ENCODE data around the gene TRPV2. TPM values are rescaled to one million over a fixed set of nuclear protein-coding genes. Genes with fewer than 3 reads are reported as not detected.
A peak's percentile ranks its signal among the peaks of the same experiment; 100 is the strongest.
"Not testable (repeated sequence)": the region's sequence is repeated elsewhere in the genome, so short reads cannot be mapped to it uniquely, and the experiment has no call there.

The TRPV2 gene
- total and polyA plus RNA-seq, 3 experiments from 2014 or later: 60.0 to 134 (median 67.3) TPM

DNA sequence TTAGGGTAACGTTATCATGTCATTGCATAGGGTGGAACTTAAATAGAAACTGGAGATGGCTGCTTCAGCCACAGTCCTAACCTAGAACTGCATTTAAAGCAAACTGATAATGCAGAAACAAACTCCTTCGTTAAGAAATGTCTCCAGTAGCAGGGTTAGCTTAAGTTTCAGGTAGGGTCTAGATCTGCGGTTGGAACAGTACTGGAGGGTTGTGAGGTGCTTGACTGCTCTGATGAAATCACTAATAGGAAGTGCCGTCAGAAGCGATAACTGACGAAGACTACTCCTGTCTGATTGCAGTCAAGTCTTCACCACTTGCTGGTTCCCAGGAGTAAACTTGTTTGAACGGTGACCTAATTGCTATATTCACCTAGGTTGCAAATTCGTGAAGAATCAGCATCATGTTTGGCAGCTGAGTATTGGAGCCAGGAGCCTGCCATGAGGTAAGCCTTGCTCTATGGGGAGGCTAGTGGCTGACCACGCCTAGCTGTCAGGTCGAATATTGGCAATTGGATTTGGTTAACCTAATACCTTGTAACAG, 24.5 kb downstream of the TRPV2 start:
- POLR2A ChIA-PET: interaction anchor here (0.6 to 2.3 kb wide), 6 partner anchors 12 to 950 kb away, joined by 3 to 24 read pairs (median 4); partner anchors contain the start of genes NCOR1 and TRPV2
- peak; percentile 16 to 59 (median 43) for DNase-seq
- H3K4me3 Mint-ChIP-seq: peak overlapping the region; percentile 96 to 100 (median 99)
- H3K27ac ChIP-seq (ENCODE audit: low read depth, low read length): peak overlapping the region; percentile 92
- peaks cover 35% of the 10 kb centered on the region for H3K4me1 ChIP-seq (ENCODE audit: insufficient read depth, low read length)
- peak overlapping the region; percentile 78 to 100 (median 99) for H3K27ac Mint-ChIP-seq
- no peaks in the 10 kb centered on the region for H3K9me3 Mint-ChIP-seq
- peak overlapping the region; percentile 74 for H3K4me3 ChIP-seq (ENCODE audit: low read length)
- no peaks in the 10 kb centered on the region for H3K9me3 ChIP-seq (ENCODE audit: low read length)
- H3K27me3 ChIP-seq (ENCODE audit: insufficient read depth, low read length, poor library complexity, severe bottlenecking): no peaks in the 10 kb centered on the region
- CTCF ChIA-PET: interaction anchor here (0.7 to 4.5 kb wide), 2 partner anchors 12 to 76 kb away, joined by 3 to 42 read pairs; no protein-coding TSS in a partner anchor
- H3K36me3 ChIP-seq (ENCODE audit: insufficient read depth, low read length): peaks cover 26% of the 10 kb centered on the region
- H3K36me3 Mint-ChIP-seq: peaks cover 0 to 62% (median 9%) of the 10 kb centered on the region in 3 donors
- H3K27me3 Mint-ChIP-seq: no peaks in the 10 kb centered on the region
- H3K4me1 Mint-ChIP-seq: peaks cover 60 to 63% (median 63%) of the 10 kb centered on the region in 3 donors

DNA sequence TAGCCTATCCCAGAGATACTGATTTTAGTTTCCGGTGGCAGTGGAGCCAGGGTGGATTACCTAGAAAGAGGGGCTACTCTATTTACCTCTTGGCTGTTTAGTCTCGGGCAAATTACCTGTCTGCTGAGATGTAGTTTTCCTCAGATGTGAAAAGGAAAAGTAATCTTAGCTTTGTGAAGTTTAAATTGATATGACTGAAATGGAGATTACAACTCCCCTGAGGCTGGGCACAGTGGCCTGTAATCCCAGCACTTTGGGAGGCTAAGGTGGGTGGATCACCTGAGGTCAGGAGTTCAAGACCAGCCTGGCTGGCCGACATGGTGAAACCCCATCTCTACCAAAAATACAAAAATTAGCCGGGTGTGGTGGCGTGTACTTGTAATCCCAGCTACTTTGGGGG, 25.0 kb downstream of the TRPV2 start:
- Histone ChIP-seq H3K4me3 (ENCODE audit: low read length) (peak overlapping the region; percentile 74), H3K27ac (ENCODE audit: low read depth, low read length) (peak overlapping the region; percentile 92), H3K4me1 (ENCODE audit: insufficient read depth, low read length) (peaks cover 35% of the 10 kb centered on the region), H3K36me3 (ENCODE audit: insufficient read depth, low read length) (peaks cover 26% of the 10 kb centered on the region)
- POLR2A ChIA-PET: interaction anchor here (0.6 to 1.9 kb wide), 6 partner anchors 11 to 950 kb away, joined by 3 to 9 read pairs (median 4); partner anchors contain the start of gene NCOR1
- peaks cover 59 to 63% (median 62%) of the 10 kb centered on the region in 3 donors for H3K4me1 Mint-ChIP-seq
- H3K36me3 Mint-ChIP-seq: peaks cover 0 to 62% (median 9%) of the 10 kb centered on the region in 3 donors
- not testable (repeated sequence) for H3K27me3 Mint-ChIP-seq; H3K27me3 ChIP-seq (ENCODE audit: insufficient read depth, low read length, poor library complexity, severe bottlenecking); H3K9me3 Mint-ChIP-seq; DNase-seq; H3K9me3 ChIP-seq (ENCODE audit: low read length)
- H3K4me3 Mint-ChIP-seq: peak overlapping the region; percentile 96 to 100 (median 99)
- H3K27ac Mint-ChIP-seq: peak overlapping the region; percentile 78 to 100 (median 99)
- CTCF ChIA-PET: interaction anchor here (0.7 to 4.5 kb wide), 5 partner anchors 12 to 81 kb away, joined by 3 to 42 read pairs (median 3); partner anchors contain the start of gene TRPV2

DNA sequence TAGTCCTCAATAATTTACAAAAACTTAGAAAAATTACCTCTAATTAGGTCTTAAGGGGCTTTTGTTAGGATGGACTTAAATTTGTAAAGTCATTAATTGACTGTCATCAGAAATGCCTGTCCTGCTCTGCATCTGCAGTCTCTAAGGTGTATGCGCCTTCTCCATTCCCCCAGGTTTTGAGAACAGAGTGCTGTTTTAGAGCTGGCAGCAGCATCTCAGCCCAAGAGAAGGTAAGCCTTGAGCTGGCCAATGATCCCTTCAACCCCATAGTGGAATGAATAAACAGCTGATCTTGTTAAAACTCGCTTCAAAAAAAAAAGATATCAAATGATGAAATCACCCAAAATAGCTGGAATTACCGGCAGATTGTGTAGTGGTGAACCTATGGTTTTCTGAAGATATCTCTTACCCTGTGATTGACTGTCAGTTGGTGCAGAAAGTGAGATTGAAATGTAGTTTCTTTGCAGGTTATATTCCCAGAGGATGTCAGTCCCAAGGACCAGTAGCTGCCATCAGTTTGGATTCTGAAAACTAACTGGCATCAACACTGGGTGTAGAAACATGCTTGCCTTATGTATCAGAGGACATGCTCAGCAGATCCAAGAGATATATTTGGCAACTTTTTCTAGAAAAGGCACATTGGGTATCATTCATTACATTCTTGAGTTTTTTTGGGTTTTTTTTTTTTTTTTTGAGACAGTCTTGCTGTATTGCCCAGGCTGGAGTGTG, 25.7 kb downstream of the TRPV2 start:
- H3K27ac ChIP-seq (ENCODE audit: low read depth, low read length): no peak overlapping the region
- no peaks in the 10 kb centered on the region for H3K9me3 Mint-ChIP-seq
- H3K36me3 Mint-ChIP-seq: peaks cover 0 to 63% (median 9%) of the 10 kb centered on the region in 3 donors
- peaks cover 26% of the 10 kb centered on the region for H3K36me3 ChIP-seq (ENCODE audit: insufficient read depth, low read length)
- H3K27ac Mint-ChIP-seq: peak overlapping the region; percentile 2 to 96 (median 67)
- H3K27me3 Mint-ChIP-seq: no peaks in the 10 kb centered on the region
- H3K4me1 Mint-ChIP-seq: peaks cover 54 to 57% (median 57%) of the 10 kb centered on the region in 3 donors
- ChIA-PET POLR2A (interaction anchor here (0.5 to 1.9 kb wide), 4 partner anchors 11 to 226 kb away, joined by 3 to 9 read pairs (median 4); partner anchors contain the start of gene NCOR1), CTCF (interaction anchor here (0.7 to 4.5 kb wide), 8 partner anchors 11 to 149 kb away, joined by 3 to 42 read pairs (median 3); partner anchors contain the start of gene TRPV2)
- H3K9me3 ChIP-seq (ENCODE audit: low read length): no peaks in the 10 kb centered on the region
- H3K27me3 ChIP-seq (ENCODE audit: insufficient read depth, low read length, poor library complexity, severe bottlenecking): no peaks in the 10 kb centered on the region
- H3K4me3 Mint-ChIP-seq: peak overlapping the region; percentile 59 to 100 (median 99)
- DNase-seq: no peak
- no peak overlapping the region for H3K4me3 ChIP-seq (ENCODE audit: low read length)
- peaks cover 35% of the 10 kb centered on the region for H3K4me1 ChIP-seq (ENCODE audit: insufficient read depth, low read length)

DNA sequence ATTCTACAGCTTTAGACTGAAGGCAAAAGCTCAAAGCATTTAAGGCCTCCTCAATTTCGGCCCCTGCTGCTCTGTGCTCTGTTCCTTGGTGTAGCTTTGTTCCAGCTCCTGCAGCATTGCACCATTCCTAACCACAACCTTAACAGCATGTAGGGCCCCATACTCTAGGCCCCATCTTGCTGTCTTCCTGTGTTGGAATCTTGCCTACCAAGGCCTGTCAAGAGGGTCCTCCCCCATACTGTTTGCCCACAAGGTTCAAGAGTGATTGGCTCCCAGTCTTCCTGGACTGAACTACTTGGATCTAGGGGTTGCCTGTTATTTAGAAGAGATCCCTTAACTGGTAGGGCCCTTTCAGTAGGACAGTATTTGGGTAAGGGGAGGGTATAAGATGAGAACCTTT, 26.8 kb downstream of the TRPV2 start:
- Mint-ChIP-seq H3K36me3 (peaks cover 0 to 67% (median 9%) of the 10 kb centered on the region in 3 donors), H3K4me3 (peak overlapping the region in 6 of 7 donors; percentile 26 to 68 (median 52)), H3K27ac (peak overlapping the region in 7 of 8 donors; percentile 23 to 86 (median 68)), H3K9me3 (no peaks in the 10 kb centered on the region), H3K4me1 (peaks cover 57 to 60% (median 58%) of the 10 kb centered on the region in 3 donors), H3K27me3 (no peaks in the 10 kb centered on the region)
- no peak overlapping the region for H3K27ac ChIP-seq (ENCODE audit: low read depth, low read length)
- H3K4me3 ChIP-seq (ENCODE audit: low read length): no peak overlapping the region
- H3K9me3 ChIP-seq (ENCODE audit: low read length): no peaks in the 10 kb centered on the region
- POLR2A ChIA-PET: no interaction called here
- CTCF ChIA-PET: interaction anchor here (0.8 to 4.5 kb wide), 4 partner anchors 10 to 148 kb away, joined by 3 to 42 read pairs (median 4); no protein-coding TSS in a partner anchor
- H3K27me3 ChIP-seq (ENCODE audit: insufficient read depth, low read length, poor library complexity, severe bottlenecking): no peaks in the 10 kb centered on the region
- DNase-seq: no peak
- peaks cover 35% of the 10 kb centered on the region for H3K4me1 ChIP-seq (ENCODE audit: insufficient read depth, low read length)
- peaks cover 26% of the 10 kb centered on the region for H3K36me3 ChIP-seq (ENCODE audit: insufficient read depth, low read length)

DNA sequence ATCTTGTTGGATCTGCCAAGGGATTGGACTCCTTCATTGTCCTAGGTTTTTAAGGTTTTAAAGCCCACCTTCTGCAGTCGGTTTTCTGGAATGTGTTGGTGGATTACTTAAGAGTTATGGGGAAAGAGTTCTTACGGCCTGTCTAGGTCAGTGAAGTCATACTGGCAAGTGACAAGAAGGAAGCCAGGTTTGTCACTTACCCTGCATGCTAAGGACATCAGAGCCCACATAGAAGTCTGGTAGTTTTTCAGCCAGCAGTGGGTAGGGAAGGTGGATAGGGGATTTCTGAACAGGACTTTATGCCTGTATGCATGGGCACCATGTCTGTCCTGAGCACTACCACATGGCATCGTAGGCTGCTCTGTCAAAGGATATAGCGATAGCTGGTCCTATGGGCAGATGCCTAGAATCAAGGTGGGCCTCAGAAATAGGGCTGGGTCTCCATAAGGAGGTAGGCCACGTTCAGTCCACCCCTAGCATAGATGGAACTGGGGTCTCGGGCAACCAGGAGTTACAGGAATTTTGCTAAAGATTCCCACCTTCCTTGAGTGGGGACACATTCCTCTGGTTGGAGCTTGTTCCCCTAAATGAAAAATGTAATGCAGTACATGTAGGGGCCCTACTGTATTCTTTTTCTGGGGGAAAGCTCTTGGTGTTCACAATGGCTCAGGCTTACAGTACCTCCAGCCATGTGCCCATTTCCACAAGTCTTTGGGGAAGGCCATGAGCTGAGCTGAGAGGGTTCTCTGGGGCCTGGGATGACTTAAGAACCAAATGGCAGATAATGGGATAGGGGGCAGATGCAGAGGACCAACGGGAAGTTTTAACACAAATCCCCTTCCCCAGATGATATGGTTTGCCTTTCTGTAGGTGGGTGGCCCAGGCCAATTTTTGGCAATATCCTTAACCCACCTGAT, 27.5 kb downstream of the TRPV2 start:
- Histone ChIP-seq H3K4me3 (ENCODE audit: low read length) (no peak overlapping the region), H3K27me3 (ENCODE audit: insufficient read depth, low read length, poor library complexity, severe bottlenecking) (no peaks in the 10 kb centered on the region), H3K36me3 (ENCODE audit: insufficient read depth, low read length) (peaks cover 26% of the 10 kb centered on the region), H3K27ac (ENCODE audit: low read depth, low read length) (no peak overlapping the region), H3K4me1 (ENCODE audit: insufficient read depth, low read length) (peaks cover 35% of the 10 kb centered on the region), H3K9me3 (ENCODE audit: low read length) (no peaks in the 10 kb centered on the region)
- peaks cover 57 to 61% (median 60%) of the 10 kb centered on the region in 3 donors for H3K4me1 Mint-ChIP-seq
- H3K27me3 Mint-ChIP-seq: no peaks in the 10 kb centered on the region
- H3K27ac Mint-ChIP-seq: peak overlapping the region in 7 of 8 donors; percentile 22 to 86 (median 68)
- DNase-seq: no peak
- H3K9me3 Mint-ChIP-seq: no peaks in the 10 kb centered on the region
- peaks cover 0 to 70% (median 9%) of the 10 kb centered on the region in 3 donors for H3K36me3 Mint-ChIP-seq
- H3K4me3 Mint-ChIP-seq: peak overlapping the region in 3 of 7 donors; percentile 31 to 68 (median 55)
- ChIA-PET POLR2A (interaction anchor here (0.6 to 0.7 kb wide), 2 partner anchors 131 to 749 kb away, joined by 3 read pairs; no protein-coding TSS in a partner anchor), CTCF (interaction anchor here (0.9 to 4.5 kb wide), 5 partner anchors 9 to 32 kb away, joined by 3 to 42 read pairs (median 5); partner anchors contain the start of gene TRPV2)

DNA sequence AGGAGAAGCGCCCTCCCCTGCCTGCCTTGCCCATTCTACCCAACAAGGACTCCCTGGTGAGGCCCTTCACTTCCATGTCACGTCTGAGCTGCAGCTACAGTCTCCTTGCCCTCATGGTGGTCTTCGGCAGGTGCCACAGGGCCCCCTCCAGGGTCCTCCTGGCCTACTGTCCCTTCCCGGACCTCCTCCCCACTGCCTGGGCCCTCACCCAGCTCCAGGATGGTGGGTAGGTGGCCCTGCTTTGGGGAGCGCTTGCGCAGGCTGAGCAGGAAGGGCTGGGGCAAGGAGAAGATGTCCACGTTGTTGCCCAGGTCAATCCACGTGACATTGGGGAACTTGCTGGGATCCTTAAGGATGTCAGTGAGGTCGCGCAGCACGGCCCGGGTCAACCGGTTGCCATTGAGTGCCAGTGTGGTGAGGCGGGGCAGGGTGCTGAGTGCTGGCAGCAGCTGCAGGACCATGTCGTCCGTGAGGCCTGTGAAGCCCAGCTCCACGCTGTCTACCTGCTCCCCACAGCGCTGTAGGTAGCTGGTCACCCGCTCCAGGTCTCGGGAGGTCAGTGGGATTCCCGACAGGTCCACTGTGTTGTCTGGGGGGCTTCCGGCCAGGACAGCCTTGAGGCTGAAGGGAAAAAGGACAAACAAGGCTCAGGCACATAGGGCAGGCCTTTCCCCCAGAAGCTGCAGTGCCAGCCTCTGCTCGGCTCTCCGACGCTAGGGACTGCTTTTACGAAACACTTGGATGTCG, 28.3 kb downstream of the TRPV2 start:
- Histone ChIP-seq H3K27me3 (ENCODE audit: insufficient read depth, low read length, poor library complexity, severe bottlenecking) (no peaks in the 10 kb centered on the region), H3K9me3 (ENCODE audit: low read length) (no peaks in the 10 kb centered on the region), H3K4me3 (ENCODE audit: low read length) (no peak overlapping the region), H3K27ac (ENCODE audit: low read depth, low read length) (no peak overlapping the region), H3K36me3 (ENCODE audit: insufficient read depth, low read length) (peaks cover 26% of the 10 kb centered on the region), H3K4me1 (ENCODE audit: insufficient read depth, low read length) (peaks cover 30% of the 10 kb centered on the region)
- no peak for DNase-seq
- Mint-ChIP-seq H3K4me1 (peaks cover 52 to 61% (median 52%) of the 10 kb centered on the region in 3 donors), H3K27ac (peak overlapping the region in 3 of 8 donors; percentile 36 to 78 (median 66)), H3K4me3 (no peak overlapping the region), H3K9me3 (no peaks in the 10 kb centered on the region), H3K27me3 (no peaks in the 10 kb centered on the region), H3K36me3 (peaks cover 0 to 78% (median 9%) of the 10 kb centered on the region in 3 donors)
- CTCF ChIA-PET: interaction anchor here (0.9 to 3.1 kb wide), 4 partner anchors 9 to 33 kb away, joined by 3 to 19 read pairs (median 4); partner anchors contain the start of gene TRPV2
- POLR2A ChIA-PET: interaction anchor here (0.6 to 0.7 kb wide), 3 partner anchors 130 to 748 kb away, joined by 3 to 4 read pairs (median 3); no protein-coding TSS in a partner anchor

Data from CD8-positive, alpha-beta memory T cell (primary cell).